GM19240 (cell line): Measurements from ENCODE around the gene CDH12.
"Not testable (repeated sequence)": the region's sequence is repeated elsewhere in the genome, so short reads cannot be mapped to it uniquely, and the experiment has no call there.

Source experiments
- DNase-seq: peaks from one replicate; pipeline ENCODE4 v3.0.0; 2011; ENCODE audit warnings: low spot score; ENCODE audit not compliant: insufficient read length

CDH12 gene

DNA sequence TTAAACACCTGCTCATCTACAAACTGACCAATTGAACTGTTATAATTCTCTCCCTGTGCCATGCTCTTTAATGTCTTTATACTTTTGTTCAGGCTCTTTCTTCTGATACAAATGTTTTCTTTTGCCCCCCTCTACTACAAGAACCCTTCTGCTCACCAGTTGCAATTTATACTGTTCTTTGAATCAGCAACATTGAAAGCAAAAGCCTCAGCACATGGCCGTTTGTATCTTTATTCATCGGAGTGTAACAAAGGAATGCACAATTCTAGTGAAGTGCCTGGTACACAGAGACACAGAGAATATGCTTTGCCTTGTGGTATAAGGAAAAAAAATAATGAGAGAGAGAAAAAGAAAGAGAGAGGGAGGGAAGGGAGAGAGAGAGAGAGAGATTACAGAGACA is 547.1 kb downstream of the CDH12 start:
- DNase-seq: no peak

DNA sequence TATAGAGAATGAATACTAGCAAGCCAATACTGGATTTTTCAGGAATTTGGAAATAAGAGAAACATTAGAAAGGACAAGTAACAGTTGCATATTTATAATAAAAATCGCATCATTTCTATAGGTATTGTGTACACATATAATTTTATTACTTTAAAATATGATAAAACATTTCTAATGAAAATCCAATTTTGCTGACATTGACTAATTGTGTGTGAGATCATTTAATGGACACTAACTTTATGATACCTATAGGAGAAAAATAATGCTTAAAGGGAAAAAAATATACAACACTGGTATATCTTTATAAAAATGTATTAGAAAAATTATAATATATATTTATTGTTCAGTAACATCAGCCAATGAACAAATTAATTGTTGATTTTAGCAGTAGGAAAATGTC is 557.3 kb downstream of the CDH12 start:
- no peak for DNase-seq

DNA sequence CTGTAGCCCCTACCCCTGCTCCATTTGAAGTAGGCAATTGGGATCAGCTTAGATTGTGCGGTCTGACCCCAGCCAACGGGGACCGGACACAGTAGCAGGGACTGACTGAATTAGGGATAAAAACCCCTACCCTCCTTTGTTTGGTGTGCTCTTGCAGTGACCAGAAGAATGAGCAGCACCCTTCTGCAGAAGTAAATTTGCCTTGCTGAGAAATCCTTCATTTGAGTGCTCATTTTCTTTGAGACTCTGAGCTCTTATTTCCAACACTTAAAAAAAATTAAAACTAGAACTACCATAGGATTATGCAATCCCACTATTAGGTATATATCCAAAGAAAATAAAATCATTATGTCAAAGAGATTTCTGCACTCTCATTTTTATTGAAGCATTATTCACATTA is 560.0 kb downstream of the CDH12 start:
- DNase-seq: no peak

DNA sequence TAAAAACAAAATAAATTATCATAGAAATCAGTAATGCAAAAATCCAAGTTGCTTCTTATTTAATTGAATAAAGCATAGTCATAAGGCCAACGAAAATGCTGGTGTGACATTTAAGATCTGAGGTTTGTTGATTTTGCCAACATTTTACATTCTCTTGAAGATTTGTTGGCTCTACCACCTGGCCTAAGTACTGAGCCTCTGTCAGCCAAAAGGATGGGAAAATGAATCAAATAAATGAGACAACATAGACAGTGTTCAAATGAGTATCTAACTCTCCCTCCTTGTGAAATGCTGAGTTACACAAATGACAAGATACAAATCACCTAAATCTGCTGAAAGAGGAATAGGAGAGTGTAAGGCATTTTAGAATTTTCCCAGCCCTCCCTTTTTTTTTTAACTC is 575.0 kb downstream of the CDH12 start:
- DNase-seq: no peak

- DNase-seq: no peak
These were observed 576.1 kb downstream of the CDH12 start for GRCh38 chr5:22277006-22277405.

GRCh38 chr5:22265855-22266254 is 587.3 kb downstream of the CDH12 start:
- not testable (repeated sequence) for DNase-seq

GRCh38 chr5:22258139-22258538 is 595.0 kb downstream of the CDH12 start:
- DNase-seq: no peak

GRCh38 chr5:22250528-22250927 is 602.6 kb downstream of the CDH12 start:
- no peak for DNase-seq

- no peak for DNase-seq
These were observed 603.9 kb downstream of the CDH12 start for GRCh38 chr5:22249209-22249729.

DNA sequence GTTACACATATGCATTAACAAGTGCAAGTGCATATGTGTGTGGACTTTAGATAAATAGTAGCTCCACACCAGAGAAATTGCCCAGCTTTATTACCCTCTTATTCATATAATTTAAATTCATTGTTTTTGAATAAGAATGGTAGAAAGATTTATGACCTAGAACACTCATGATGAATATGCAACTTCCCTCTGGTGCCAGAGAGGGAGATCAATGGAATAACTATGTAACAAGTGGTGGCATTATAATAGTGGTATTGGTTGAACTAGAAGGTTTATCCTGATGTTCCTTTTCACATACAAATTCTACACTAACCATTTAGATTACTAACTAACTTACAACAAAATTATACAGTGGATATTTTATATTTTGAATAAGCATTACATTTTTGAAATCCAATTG is 607.4 kb downstream of the CDH12 start:
- DNase-seq: no peak

- no peak for DNase-seq
These were observed 610.6 kb downstream of the CDH12 start for GRCh38 chr5:22242532-22242931.

DNA sequence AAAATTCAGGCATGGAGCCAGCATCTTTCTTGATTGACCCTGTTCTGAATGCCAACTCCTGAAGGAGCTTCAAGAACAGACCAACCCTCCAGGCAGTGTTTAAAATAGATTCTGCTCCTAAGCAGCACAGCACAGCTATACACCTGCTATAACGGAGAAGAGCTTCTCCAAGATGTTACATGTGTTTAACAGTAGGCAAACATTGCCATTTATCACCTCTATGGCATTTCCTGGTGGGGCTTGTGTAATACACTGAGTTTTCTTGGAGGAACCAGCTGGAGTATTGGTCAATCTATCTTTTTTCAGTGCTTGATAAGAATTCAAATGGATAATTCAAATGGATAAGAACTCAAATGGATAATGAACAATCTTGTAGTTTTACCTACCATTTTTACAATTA is 615.1 kb downstream of the CDH12 start:
- DNase-seq: no peak

- no peak for DNase-seq
These were observed 626.7 kb downstream of the CDH12 start for GRCh38 chr5:22226423-22226822.

DNA sequence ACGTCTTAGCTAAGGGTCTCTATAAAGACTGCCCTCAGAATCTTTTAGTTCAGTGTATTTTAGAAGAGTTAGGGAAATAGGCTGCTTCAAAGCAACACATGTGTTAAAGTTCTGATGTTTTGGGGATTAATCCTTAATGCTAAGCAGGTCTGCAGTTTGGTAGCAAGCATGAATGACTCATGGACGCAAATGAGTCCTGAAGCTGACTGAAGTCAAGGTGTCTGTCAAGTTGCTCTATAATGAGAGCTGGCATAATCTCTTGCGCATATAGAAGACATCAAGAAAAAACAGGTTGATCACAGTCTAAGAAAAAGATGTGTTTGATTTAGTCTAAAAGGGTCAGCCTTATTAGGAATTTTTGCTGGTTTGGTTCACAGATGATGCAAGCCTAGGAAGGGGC is 630.1 kb downstream of the CDH12 start:
- no peak for DNase-seq

DNA sequence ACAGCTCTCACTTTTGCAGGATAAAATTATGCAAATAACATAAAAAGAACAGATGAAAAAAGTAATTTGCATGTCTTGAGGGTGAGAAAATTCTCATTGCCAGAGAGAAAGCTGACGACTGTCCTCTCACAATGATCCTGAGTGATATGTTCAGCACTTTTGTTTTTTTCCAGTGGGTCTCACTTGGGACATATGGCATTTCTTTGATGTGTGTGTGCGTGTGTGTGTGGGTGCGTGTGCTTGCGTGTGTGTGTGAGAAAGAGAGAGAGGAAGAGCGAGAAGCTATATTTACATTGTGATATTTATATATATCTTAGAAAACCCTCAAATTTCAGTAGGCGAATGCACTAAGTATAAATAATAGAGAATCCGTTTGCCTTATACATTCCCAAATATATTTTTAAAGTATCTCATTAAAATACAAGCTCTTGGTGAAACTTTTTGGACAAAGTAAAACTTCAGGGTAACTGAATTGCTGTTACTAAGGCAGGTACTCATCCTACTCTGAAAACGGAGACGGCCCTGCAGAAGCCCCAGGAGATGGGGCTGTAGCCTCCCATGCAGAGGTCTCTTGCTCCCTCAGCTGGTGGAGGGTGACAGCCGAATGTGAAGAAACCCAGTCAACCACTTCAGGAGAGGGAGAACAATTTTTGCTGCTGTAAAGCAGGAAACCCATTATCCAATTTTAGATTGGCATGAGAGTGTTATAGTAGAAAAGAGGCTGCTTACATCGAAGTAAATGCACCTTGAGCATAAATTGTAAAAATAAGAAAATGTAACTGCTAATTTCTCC is 639.2 kb downstream of the CDH12 start:
- DNase-seq: not testable (repeated sequence)

DNA sequence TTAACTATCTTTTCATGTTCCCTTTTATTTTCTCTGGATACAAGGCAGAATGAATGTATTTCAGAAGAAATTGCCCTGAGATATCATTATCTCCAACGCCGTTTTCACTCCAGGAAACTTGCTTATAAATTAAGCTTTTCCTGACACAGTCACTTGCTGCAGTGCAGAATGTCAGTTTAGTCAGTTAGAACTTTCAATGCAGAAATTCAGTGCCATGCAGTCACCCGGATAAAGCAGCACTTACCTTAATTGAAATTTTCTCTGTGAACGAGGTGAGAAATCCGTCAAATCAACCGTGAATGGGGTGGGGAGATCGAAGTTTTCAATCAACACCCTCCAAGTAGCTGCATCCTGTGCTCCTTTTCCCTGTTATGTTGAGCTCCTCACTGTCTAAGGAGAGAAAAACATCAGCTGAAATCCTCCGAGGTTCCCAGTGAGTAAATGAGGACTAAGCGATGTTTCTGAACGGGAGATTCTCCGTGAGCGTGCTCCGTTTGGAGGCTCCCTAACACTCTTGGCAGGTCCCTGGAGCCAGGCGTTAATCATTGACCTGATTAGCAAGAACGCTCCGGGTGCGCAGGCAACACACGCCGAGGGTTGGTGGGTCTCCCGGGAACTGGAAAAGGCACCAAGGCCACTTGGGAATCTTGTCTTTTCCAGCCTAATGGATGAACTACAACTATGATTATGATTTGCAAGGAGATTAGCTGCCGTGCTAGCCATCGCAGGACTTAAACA is 640.7 kb downstream of the CDH12 start:
- DNase-seq: not testable (repeated sequence)

GRCh38 chr5:22208463-22208862 is 644.7 kb downstream of the CDH12 start:
- DNase-seq: not testable (repeated sequence)

DNA sequence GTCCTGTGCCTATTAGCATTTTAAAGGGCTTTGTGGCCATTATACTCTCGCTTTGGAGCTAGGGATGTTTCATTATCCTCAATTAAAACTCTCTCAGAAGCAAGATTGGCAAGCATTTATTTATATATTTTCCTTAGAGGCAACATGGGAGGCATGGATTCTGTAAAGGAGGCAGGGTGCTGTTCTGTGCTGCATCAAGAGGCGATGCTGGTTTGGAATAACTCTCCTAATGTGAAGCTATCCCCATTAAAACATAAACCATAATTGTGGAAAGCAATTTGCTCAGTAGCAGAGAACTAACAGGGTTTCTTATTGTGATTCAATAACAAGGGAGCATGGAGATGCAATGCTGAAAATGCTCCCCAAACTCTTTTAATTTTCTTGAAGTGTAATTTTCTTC is 664.5 kb downstream of the CDH12 start:
- DNase-seq: not testable (repeated sequence)

DNA sequence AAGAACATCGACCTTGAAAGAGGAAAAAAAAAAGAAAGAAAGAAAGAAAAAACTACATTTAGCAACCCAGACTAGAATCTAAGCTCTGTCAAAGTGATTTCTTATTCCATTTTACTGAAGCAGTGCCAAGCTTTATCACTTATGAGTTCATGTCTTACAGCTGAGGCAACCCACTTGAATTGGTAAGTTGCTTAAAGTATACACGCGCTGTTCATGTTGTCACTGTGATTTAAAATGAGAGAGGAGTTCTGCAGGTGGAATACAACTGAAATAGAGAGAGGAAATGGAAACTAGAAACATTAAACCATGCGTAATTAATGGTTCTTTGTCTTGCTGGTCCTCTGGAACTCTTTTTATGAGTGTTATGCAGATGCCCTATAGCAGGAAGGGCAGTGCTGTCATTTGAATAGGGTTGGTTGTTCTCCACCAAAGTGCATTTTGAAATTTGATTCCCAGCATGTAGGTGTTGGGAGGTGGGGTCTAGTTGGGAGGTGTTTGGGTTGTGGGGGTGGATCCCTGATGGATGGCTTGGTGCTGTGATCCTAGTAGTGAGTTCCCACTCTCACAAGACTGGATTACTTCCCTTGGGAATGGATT is 665.4 kb downstream of the CDH12 start:
- not testable (repeated sequence) for DNase-seq

DNA sequence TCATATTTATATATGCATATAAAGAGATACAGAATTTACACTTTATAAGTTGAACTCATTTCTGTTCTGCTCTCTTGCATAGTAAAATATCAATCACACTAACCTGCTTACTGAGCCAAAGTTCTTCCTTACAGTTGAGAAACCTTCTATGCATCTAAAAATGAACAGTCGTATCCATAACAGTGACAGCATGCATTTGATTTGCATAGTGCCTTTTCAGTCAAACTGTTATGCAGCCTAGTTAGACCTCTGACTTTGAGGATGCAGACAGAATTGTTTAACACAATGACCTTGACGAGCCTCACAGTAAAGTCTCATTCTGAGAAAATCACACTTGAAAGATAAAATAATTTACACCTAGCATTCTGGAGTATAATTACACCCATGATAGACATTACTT is 683.9 kb downstream of the CDH12 start:
- not testable (repeated sequence) for DNase-seq

DNA sequence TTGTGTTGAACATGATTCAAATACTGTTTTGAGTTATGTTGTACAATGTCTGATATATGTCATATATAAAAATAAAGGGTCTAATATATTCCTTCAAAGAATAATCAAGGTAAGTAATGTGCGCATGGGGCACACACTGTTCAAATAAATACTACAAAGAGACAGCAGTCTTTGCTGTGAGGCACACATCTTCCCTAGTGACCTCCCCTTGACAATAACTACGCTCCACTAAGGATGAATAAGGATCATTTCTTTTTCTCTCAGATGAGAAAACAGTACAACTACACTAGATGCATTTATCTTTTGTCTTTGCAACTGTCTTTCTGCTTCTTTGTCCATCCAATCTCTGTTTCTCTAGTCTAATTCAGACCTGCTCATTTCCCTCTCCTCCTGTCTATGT is 684.4 kb downstream of the CDH12 start:
- not testable (repeated sequence) for DNase-seq

- DNase-seq: not testable (repeated sequence)
These were observed 687.2 kb downstream of the CDH12 start for GRCh38 chr5:22165931-22166330.
